OCI-LY7 (cell line): Measurements from ENCODE around the gene ITPA. TPM values are rescaled to one million over a fixed set of nuclear protein-coding genes. Genes with fewer than 3 reads are reported as not detected.
A peak's percentile ranks its signal among the peaks of the same experiment; 100 is the strongest.

ENCODE experiments used
- BruUV-seq: library from RNA; stranded (reverse); fragments of 400-500 nt; replicated peaks from 2 replicates; lab custom pipeline; 2021; lab: Mats Ljungman, UMichigan
- CTCF ChIA-PET: fragments of 300-600 bp; sonication (Branson Sonifier 250); formaldehyde crosslinking; loops from one replicate; lab custom pipeline; 2022; ENCODE audit warnings: antibody characterized with exemption; ENCODE audit not compliant: unreplicated experiment; lab: Charles Lee
- POLR2A ChIA-PET: fragments of 300-600 bp; sonication (Branson Sonifier 250); formaldehyde crosslinking; loops from one replicate; lab custom pipeline; 2022; ENCODE audit warnings: antibody characterized with exemption; lab: Charles Lee
- DNase-seq: peaks from one replicate; pipeline ENCODE4 v3.0.0-alpha.2; 2015; ENCODE audit warnings: low spot score
- H2AFZ ChIP-seq: fragments of 200-600 bp; sonication (generic), shearing (Covaris generic); 2 replicates; pipeline ENCODE4 v1.6.1; 2014; ENCODE audit warnings: mild to moderate bottlenecking, antibody characterized with exemption, low read length, moderate library complexity
- H3K27ac ChIP-seq: fragments of 200-600 bp; sonication (generic); 2 replicates; pipeline ENCODE4 v1.5.1; 2014; ENCODE audit warnings: mixed run types, low read depth, mild to moderate bottlenecking, moderate library complexity, low read length, inconsistent platforms; ENCODE audit not compliant: poor library complexity, severe bottlenecking
- H3K36me3 ChIP-seq: fragments of 200-600 bp; sonication (generic); 2 replicates; pipeline ENCODE4 v1.6.1; 2014; ENCODE audit warnings: mild to moderate bottlenecking, antibody characterized with exemption, low read length, moderate library complexity, mixed read lengths; ENCODE audit not compliant: insufficient read depth
- H3K4me1 ChIP-seq: fragments of 200-600 bp; sonication (generic); 2 replicates; pipeline ENCODE4 v1.5.1; 2014; ENCODE audit warnings: mild to moderate bottlenecking, low read length; ENCODE audit not compliant: insufficient read depth, poor library complexity, severe bottlenecking
- H3K4me2 ChIP-seq: fragments of 200-600 bp; sonication (generic); 2 replicates; pipeline ENCODE4 v1.6.1; 2014; ENCODE audit warnings: mild to moderate bottlenecking, low read length
- H3K4me3 ChIP-seq: fragments of 200-600 bp; sonication (generic); 2 replicates; pipeline ENCODE4 v1.5.1; 2014; ENCODE audit warnings: mild to moderate bottlenecking, low read depth, low read length; ENCODE audit not compliant: poor library complexity, severe bottlenecking
- H3K79me2 ChIP-seq: fragments of 200-600 bp; sonication (generic); 2 replicates; pipeline ENCODE4 v1.6.1; 2016; ENCODE audit warnings: low read depth, mild to moderate bottlenecking, low read length, moderate library complexity, mixed read lengths; ENCODE audit not compliant: insufficient read depth
- H3K9me2 ChIP-seq: fragments of 200-600 bp; sonication (generic); 2 replicates; pipeline ENCODE4 v1.6.1; 2016; ENCODE audit warnings: mild to moderate bottlenecking, low read length, mixed read lengths; ENCODE audit not compliant: insufficient read depth
- H3K9me3 ChIP-seq: fragments of 200-600 bp; sonication (generic); 2 replicates; pipeline ENCODE4 v1.6.1; 2014; ENCODE audit warnings: mild to moderate bottlenecking, mixed run types, low read length, mixed read lengths
- H4K20me1 ChIP-seq: fragments of 200-600 bp; sonication (generic); 2 replicates; pipeline ENCODE4 v1.6.1; 2014; ENCODE audit warnings: mild to moderate bottlenecking, antibody characterized with exemption, low read length, moderate library complexity, mixed read lengths; ENCODE audit not compliant: insufficient read depth
- EZH2phosphoT487 ChIP-seq: fragments of 200-600 bp; sonication (generic); IDR thresholded peaks from 2 replicates; pipeline ENCODE4 v1.6.1; 2018; ENCODE audit warnings: low read depth, borderline replicate concordance, mild to moderate bottlenecking, mixed run types, antibody characterized with exemption, low read length, moderate library complexity, mixed read lengths
- intact Hi-C: fragments of 100-400 bp; cut with micrococcal nuclease; formaldehyde crosslinking; loops from one replicate; pipeline ENCODE4 v1.10.0; 2022; ENCODE audit not compliant: unreplicated experiment
- total RNA-seq, 2 experiments: library from RNA; depleted of rRNA in 1 of 2; stranded (reverse); fragments of >200 nt in 1 of 2; shearing (Covaris generic) in 1 of 2; gene quantifications; 2 replicates each; pipeline ENCODE4 v1.2.3, GENCODE V29; 2014 to 2022
- TF ChIP-seq, protein P1 (sequence below): fragments of 200-600 bp; sonication (generic); conservative IDR thresholded peaks from 2 replicates; pipeline ENCODE4 v1.5.1; 2014; ENCODE audit warnings: mild to moderate bottlenecking, antibody characterized with exemption, low read length, moderate library complexity, mixed read lengths

The ITPA gene
- total RNA-seq, 2 experiments from 2014 or later = 58.0 to 62.4 TPM

DNA sequence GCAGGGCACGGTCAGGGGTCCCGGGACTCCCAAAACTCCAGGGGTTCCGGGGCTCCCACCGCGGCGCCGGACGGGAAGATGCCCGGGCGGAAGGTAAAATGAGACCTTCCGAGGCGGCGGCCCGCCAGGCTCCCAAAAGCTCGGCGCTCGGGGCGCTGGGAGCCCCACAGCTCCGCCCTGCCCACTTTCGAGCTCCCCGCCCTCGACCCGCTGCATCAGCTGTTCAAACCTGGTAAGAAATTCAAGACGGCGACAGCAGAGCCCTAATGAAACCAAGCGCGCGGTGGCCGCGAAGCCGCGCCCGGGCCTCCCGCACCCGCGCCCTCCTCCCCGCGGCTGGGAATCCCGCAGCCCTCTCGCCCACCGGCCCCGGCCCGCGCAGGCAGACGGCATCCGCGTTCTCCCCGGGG is 29.3 kb downstream of the ITPA start:
- ChIA-PET POLR2A (no interaction called here), CTCF (no interaction called here)
- BruUV-seq = no TSS peak
- intact Hi-C loops = no loop called here
- Histone ChIP-seq H3K9me3 (no peaks in the 10 kb centered on the region), H3K4me2 (peak overlapping the region; percentile 92), H3K4me3 (peak overlapping the region; percentile 73), H3K9me2 (no peaks in the 10 kb centered on the region), H4K20me1 (no peaks in the 10 kb centered on the region), H3K4me1 (peaks cover 11% of the 10 kb centered on the region), H3K27ac (no peak overlapping the region), H3K79me2 (no peaks in the 10 kb centered on the region), H2AFZ (peak overlapping the region; percentile 63), H3K36me3 (peaks cover 2% of the 10 kb centered on the region; the same call in 1 of the 2 replicates)
- peak; percentile 53 for DNase-seq
- TF ChIP-seq, protein P1, sequence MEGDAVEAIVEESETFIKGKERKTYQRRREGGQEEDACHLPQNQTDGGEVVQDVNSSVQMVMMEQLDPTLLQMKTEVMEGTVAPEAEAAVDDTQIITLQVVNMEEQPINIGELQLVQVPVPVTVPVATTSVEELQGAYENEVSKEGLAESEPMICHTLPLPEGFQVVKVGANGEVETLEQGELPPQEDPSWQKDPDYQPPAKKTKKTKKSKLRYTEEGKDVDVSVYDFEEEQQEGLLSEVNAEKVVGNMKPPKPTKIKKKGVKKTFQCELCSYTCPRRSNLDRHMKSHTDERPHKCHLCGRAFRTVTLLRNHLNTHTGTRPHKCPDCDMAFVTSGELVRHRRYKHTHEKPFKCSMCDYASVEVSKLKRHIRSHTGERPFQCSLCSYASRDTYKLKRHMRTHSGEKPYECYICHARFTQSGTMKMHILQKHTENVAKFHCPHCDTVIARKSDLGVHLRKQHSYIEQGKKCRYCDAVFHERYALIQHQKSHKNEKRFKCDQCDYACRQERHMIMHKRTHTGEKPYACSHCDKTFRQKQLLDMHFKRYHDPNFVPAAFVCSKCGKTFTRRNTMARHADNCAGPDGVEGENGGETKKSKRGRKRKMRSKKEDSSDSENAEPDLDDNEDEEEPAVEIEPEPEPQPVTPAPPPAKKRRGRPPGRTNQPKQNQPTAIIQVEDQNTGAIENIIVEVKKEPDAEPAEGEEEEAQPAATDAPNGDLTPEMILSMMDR = no peak
- no peak for TF ChIP-seq EZH2phosphoT487

DNA sequence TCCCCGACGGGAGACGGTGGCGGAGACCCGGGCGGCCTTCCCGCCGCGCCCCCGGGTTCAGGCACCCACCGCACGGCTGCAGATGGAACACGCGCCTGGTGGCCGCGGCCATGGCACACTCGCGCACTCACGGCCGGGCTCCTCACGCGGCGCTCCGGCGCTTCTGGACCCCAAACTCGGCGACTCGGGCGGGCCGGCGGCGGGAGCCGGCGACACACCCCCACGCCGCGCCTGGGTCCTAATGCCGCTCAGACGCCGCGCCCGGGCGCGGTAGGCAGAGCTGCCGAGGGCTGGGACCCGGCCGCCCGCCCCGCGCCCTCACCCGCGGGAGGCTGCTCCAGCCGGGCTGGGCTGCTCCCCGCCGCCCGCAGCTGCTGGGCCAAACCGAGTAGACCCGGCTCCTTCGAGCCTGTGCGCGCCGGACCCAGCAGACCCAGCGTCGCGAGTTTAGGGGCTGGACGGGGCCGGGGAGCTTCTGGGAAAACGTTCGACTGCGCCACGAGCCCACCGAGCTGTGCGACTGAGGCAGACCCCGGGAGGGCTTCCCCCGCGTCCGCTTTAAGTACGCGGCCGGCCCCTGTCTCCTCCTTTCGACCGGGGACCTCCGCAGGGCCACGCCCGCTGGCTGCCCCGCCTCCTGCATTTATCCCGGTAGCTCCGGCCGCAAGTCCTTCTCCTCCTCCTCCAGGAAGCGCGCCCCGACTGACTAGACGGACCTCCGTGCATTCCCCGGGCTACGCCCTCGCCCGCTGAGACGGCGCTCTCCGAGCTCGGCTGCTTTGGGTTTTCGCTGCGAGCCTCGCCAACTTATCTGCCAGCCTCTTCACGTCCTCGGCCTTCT is 29.9 kb downstream of the ITPA start, which contains the start of gene SLC4A11:
TSS of gene SLC4A11 (minus strand) at position 165 of the 841 bp plus-strand sequence. CDS start at position 112, 53 bp downstream.
- Histone ChIP-seq H3K79me2 (no peaks in the 10 kb centered on the region), H3K4me2 (peak within 1 kb of the TSS; percentile 92), H3K9me3 (no peaks in the 10 kb centered on the region), H2AFZ (peak within 1 kb of the TSS; percentile 63), H3K27ac (no peak within 1 kb of the TSS), H3K36me3 (no peaks in the 10 kb centered on the region), H3K9me2 (no peaks in the 10 kb centered on the region), H3K4me3 (peak within 1 kb of the TSS; percentile 73), H4K20me1 (no peaks in the 10 kb centered on the region), H3K4me1 (peaks cover 11% of the 10 kb centered on the region)
- ChIA-PET POLR2A (interaction anchor here (0.6 kb wide), 1 partner anchor 28 kb away, joined by 4 read pairs; no protein-coding TSS in a partner anchor), CTCF (no interaction called here)
- BruUV-seq = no TSS peak
- DNase-seq = peak; percentile 68
- TF ChIP-seq EZH2phosphoT487 = no peak
- TF ChIP-seq, protein P1 = no peak
- intact Hi-C loops = no loop called here
